T-helper 22 cell (primary cell): ENCODE results near the gene MAGI1.

Experiments
- DNase-seq: peaks from one replicate; pipeline ENCODE4 v3.0.0-alpha.2; 2020; ENCODE audit warnings: low read depth

The MAGI1 gene

DNA sequence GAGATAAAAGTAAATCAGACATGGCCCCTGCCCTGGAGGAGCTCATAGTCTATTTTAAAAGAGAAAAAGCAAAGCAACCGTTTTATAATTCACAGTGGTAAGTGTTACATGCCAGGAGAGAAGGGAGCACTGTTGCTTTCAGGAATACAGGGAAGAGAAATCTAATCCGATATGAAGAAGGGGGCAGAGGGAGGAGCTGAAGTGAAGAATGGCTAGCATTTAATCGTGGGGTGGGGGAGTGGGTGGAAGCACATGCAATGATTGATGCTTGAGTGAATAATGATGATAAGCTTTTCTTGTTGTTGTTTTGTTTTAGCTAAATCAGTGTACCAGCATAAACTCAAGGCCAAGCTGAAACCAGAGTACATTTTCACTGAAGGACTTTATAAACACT, 629.5 kb downstream of the MAGI1 start:
- DNase-seq: no peak

DNA sequence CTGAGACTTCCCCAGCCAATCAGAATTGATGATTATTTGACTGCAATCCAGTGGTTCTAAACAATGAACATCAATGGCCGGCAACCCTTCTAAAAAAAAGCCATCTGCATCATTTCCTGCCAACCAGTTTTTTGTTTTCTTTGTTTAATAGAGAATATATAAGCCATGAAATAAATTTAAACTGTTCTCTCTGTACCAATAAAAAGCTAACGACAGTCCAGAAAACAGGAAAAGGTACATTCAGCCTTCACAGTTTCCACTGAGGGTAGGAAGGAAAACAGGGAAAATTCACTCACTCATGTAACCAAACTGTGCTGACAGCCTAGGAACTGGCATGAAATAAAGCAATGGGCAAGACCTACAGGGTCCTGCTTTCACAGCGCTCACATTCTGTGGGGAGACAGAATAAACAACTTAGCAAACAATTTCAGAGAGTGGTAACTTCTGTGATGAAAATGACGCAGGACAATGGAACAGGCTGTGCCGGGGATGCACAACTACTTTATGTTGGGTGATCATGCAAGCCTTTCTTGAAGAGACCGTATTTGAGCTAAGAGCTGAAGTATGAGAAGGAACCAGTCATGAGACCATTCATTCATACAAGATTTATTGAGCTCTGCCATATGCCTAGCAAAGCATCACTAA, 630.1 kb downstream of the MAGI1 start:
- DNase-seq: no peak

- DNase-seq: no peak
Measured at GRCh38 chr3:65406470-65406869, 632.2 kb downstream of the MAGI1 start.

- no peak for DNase-seq
Measured at GRCh38 chr3:65402597-65402996, 636.1 kb downstream of the MAGI1 start.

DNA sequence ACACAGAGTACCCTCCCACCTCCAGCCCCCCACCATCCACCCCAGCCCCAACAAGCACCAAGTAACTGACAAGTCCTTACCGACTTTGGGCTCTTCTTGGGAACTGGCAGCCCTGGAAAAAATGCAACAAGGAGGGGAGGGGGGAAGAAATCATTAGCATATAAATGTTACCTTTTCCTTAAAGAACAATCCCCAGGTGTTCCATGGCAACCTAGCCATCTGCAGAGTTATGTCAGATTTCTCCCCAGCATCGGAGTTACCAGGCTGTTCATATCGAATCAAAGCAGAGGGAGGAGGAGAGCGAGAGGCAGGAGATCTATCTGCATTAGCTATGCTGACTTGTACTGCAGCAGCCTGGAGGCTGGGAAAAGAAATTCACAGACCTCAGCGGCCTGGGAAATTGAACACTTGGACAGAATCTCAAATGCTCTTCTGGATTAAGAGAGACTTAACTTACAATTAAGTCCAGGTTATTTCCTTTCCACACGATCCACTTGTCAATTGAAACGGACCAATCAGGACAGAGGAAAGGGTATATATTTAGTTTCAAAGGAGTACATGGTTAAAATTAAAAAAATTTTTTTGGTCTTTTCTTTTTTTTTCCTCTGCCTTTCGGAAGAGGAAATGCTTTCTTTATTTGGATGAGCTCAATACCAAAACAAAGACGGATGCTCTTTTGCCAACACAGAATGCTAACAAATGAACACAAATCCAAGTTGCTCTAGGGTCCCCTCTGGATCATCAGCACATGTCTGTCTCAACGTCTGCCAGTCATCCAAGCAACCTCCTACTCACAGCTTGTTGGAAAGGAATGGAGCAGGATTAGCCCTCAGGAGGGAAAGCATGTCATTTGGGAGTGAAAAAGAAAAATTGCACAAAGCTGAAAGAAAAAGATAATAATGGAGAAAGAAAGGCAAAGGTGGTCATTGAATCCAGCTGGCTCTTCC, 637.1 kb downstream of the MAGI1 start:
- DNase-seq: no peak

GRCh38 chr3:65400899-65401298, 637.8 kb downstream of the MAGI1 start:
- no peak for DNase-seq

DNA sequence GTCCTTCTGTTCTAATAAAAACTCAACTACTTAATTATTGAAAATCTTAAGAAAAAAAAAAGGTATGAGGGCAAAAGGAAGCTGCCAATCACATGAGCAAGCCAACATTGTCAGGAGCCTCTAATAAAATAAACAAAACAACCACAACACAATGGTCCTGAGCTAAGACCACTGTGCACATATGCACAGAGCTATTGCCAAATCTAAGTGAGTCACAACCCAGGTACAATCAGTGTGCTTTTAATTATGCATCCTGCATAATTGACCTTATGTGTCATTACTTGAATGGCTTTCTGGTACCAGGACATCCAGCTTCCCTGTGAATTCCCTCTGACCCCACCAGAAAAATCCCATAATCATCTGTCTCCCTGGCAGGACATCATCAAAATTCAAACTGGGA, 639.8 kb downstream of the MAGI1 start:
- no peak for DNase-seq

- no peak for DNase-seq
Measured at GRCh38 chr3:65396078-65396477, 642.6 kb downstream of the MAGI1 start.

DNA sequence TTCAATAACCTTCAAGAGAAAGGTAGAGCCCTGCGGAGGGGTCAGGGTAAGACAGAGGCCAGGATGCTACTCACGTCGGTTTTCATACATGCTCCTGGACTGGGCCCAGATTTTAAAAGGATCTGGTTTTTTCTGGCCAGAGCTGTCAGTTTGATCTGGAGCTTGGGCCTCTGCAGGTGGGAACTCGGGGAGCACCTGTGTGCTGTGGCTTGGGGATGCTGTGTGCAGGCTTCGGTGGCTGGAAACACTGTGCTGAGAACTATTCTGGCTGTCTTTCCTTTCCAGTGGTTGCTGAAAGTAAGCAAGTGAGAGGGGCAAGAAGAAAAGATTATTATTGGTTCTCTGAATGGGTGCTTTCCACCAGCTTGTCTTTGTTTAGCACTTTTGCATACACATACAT, 647.6 kb downstream of the MAGI1 start:
- no peak for DNase-seq

DNA sequence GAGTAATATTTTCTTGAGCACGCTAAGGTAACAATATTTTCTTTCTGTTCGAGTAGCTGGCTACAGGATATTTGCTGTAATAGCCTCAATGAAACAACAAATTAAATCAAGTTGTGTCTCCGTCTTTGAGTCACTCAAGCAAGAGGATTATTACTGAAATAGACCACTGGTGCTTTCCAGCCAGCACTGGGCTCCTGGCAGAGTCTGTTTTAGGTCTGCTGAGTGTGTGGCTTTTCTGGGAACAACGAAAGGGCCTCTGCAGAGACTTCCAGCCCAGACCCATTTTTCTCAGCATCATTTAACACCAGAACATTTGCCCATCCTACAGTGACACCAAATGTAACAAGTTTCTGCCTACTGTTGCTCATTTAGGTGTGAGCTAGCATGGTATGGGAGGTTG, 652.9 kb downstream of the MAGI1 start:
- no peak for DNase-seq

GRCh38 chr3:65381496-65382010, 657.2 kb downstream of the MAGI1 start:
- no peak for DNase-seq

GRCh38 chr3:65379223-65379622, 659.5 kb downstream of the MAGI1 start:
- no peak for DNase-seq

GRCh38 chr3:65377637-65378036, 661.1 kb downstream of the MAGI1 start:
- DNase-seq: no peak

DNA sequence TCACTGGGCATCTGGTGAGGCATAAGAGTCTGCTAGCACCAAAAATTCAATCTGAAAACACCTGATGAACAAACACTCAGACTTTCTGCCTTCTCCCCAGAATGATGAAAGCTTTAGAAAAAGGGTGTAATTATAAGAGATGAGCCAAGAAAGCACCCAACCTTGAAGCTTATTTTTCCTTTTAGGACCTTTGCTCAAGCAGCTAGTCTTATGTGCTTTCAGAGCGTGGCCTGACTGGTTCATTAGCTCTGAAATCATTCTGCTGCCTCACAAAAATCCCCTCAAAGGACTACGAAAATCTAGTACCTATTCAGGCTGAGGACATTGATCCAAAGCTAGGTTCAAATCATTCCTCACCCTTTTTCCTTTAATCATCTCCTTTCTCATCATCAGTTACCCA, 662.3 kb downstream of the MAGI1 start:
- DNase-seq: no peak

GRCh38 chr3:65371053-65371452, 667.7 kb downstream of the MAGI1 start:
- DNase-seq: no peak

- DNase-seq: no peak
Measured at GRCh38 chr3:65368866-65369265, 669.9 kb downstream of the MAGI1 start.

- DNase-seq: no peak
Measured at GRCh38 chr3:65362688-65363087, 676.0 kb downstream of the MAGI1 start.

- no peak for DNase-seq
Measured at GRCh38 chr3:65361448-65361847, 677.3 kb downstream of the MAGI1 start.

DNA sequence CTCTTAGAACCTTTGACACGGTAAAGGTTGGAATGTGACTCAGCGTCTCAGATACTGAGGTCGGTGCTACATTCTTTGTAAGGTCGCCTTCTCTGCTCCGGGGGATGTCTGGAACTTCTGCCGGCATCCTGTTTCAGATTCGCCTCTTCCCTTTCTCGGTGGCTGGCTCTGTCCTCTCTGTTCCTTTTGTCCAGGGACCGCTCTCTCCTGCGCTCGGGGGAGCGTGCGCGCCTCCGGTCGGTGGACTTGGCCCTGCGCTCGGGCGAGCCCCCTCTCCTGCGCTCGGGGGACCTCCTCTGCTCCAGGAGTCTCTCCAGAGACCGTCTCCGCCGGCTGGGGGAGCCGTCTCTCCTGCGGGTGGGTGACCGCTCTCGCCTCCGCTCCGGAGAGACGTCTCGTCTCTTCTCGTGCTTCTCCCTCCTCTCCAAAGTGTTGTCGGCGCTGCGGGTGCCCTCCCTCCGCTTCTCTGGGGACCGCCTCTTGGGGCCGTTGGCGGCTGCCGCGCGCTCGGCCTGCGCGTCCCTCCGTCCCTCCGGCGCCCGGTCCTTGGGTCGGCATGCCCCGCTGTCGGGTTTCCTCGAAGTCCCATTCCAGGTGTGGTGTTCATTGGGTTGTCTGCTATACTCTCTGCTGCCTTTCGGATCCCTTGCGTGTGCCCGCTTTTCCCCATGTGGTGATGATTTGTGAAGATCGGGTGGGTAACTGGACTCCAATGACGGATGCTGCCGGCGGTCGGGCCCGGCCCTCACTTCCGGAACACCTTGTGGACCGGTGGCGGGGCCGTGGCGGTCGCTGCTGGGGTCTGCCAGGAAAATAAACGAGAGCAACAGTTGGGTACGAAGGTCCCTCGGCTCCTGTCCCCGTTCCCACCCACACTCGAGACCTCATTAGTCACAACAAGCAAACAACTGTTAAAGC, 682.1 kb downstream of the MAGI1 start:
- DNase-seq: no peak

DNA sequence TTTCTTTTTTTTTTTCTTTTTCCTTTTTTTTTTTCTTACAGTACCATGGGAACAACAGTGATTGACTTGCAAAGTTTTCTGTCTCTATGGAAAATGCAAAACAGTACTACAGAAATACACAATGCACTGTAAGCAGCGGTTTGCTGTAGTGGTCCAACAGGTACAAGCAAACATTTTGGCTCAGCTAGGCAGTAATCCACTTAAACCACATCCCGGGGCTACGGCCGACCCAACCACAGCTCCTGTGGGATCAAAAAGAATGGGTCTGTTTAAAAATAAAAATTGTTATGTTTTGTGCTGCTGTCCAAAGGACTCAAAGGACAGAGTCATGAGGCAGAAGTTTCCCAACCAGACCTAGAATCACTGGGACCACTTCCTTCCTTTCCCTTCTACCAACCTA, 683.8 kb downstream of the MAGI1 start:
- DNase-seq: no peak

DNA sequence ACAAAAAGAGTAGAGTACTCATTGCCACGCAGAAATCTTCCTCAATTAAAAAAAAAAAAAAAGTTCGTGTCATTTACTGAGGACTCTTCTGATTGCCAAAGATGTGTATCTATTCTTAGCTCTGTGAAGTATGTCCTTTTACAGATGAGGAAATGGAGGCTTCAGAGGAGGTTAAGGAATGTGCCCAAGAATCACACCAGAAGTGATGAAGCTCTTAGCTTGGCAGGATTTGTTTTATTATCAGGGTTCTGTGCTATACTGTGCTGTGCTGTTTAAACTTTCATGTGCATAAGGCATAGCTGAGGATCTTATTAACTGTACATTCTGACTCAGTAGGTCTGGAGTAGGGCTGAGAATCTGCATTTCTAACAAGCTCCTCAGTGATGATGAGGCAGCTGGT, 685.8 kb downstream of the MAGI1 start:
- DNase-seq: no peak

GRCh38 chr3:65351753-65352152, 687.0 kb downstream of the MAGI1 start:
- no peak for DNase-seq
